HG03066 (cell line): ENCODE results near the gene HOXA1.

Source experiments
- ATAC-seq: cut with Tn5 transposase; IDR thresholded peaks from one replicate; pipeline ENCODE4 v1.9.1; 2021; ENCODE audit warnings: low read depth; ENCODE audit not compliant: unreplicated experiment

The HOXA1 gene

GRCh38 chr7:27094304-27095049 is 1.3 kb downstream of the HOXA1 start:
- no peak for ATAC-seq

GRCh38 chr7:27093184-27093895 is 2.5 kb downstream of the HOXA1 start:
- ATAC-seq = no peak

- ATAC-seq = no peak
These were observed 3.0 kb downstream of the HOXA1 start for GRCh38 chr7:27092819-27093110.

GRCh38 chr7:27091941-27092818 is 3.6 kb downstream of the HOXA1 start:
- no peak for ATAC-seq

- no peak for ATAC-seq
These were observed 4.7 kb downstream of the HOXA1 start for GRCh38 chr7:27091105-27091504.

- no peak for ATAC-seq
These were observed 7.5 kb downstream of the HOXA1 start for GRCh38 chr7:27088002-27088922.

GRCh38 chr7:27083646-27084045 is 12.2 kb downstream of the HOXA1 start:
- no peak for ATAC-seq

- ATAC-seq = no peak
These were observed 13.6 kb downstream of the HOXA1 start for GRCh38 chr7:27082171-27082570.

GRCh38 chr7:27080844-27081436 is 14.9 kb downstream of the HOXA1 start:
- no peak for ATAC-seq

- no peak for ATAC-seq
These were observed 16.4 kb downstream of the HOXA1 start for GRCh38 chr7:27079234-27079975.

GRCh38 chr7:27078616-27079233 is 17.1 kb downstream of the HOXA1 start:
- no peak for ATAC-seq

- ATAC-seq = no peak
These were observed 22.7 kb downstream of the HOXA1 start for GRCh38 chr7:27073076-27073475.

GRCh38 chr7:27071622-27072390 is 24.0 kb downstream of the HOXA1 start:
- no peak for ATAC-seq

- ATAC-seq = no peak
These were observed 27.5 kb downstream of the HOXA1 start for GRCh38 chr7:27068259-27068658.

- ATAC-seq = no peak
These were observed 29.7 kb downstream of the HOXA1 start for GRCh38 chr7:27066148-27066547.

- ATAC-seq = no peak
These were observed 30.1 kb downstream of the HOXA1 start for GRCh38 chr7:27065709-27066108.

- ATAC-seq = no peak
These were observed 31.1 kb downstream of the HOXA1 start for GRCh38 chr7:27064661-27065060.

GRCh38 chr7:27064159-27064558 is 31.6 kb downstream of the HOXA1 start:
- no peak for ATAC-seq
